Omental fat pad (tissue), 4 donors: ENCODE data around the gene HTR2C. TPM values are rescaled to one million over a fixed set of nuclear protein-coding genes. Genes with fewer than 3 reads are reported as not detected.
A peak's percentile ranks its signal among the peaks of the same experiment; 100 is the strongest.
"Not testable (repeated sequence)": the region's sequence is repeated elsewhere in the genome, so short reads cannot be mapped to it uniquely, and the experiment has no call there.

Experiments
- ATAC-seq: fragments of 150-250 bp; one replicate; pipeline ENCODE4 v1.9.1; 2016; ENCODE audit warnings: mild to moderate bottlenecking, moderate library complexity; ENCODE audit not compliant: low FRiP score
- DNase-seq: peaks from one replicate; pipeline ENCODE4 v3.0.0-alpha.2; 2019; ENCODE audit warnings: low spot score
- total RNA-seq, 4 donors: library from RNA; depleted of rRNA; stranded (reverse); fragments of >200 nt; gene quantifications; one replicate each; pipeline ENCODE4 v1.1.0, GENCODE V29; 2016
- TF ChIP-seq, protein P1 (sequence below), 3 donors: fragments of 450-650 bp; IDR thresholded peaks; one replicate each; pipeline ENCODE4 v1.5.1; 2016 to 2017; ENCODE audit warnings: antibody characterized with exemption in 3 of 3, mild to moderate bottlenecking in 3 of 3, moderate library complexity in 2 of 3

The HTR2C gene
- total RNA-seq, 4 donors from 2014 or later = not detected

- TF ChIP-seq, protein P1, sequence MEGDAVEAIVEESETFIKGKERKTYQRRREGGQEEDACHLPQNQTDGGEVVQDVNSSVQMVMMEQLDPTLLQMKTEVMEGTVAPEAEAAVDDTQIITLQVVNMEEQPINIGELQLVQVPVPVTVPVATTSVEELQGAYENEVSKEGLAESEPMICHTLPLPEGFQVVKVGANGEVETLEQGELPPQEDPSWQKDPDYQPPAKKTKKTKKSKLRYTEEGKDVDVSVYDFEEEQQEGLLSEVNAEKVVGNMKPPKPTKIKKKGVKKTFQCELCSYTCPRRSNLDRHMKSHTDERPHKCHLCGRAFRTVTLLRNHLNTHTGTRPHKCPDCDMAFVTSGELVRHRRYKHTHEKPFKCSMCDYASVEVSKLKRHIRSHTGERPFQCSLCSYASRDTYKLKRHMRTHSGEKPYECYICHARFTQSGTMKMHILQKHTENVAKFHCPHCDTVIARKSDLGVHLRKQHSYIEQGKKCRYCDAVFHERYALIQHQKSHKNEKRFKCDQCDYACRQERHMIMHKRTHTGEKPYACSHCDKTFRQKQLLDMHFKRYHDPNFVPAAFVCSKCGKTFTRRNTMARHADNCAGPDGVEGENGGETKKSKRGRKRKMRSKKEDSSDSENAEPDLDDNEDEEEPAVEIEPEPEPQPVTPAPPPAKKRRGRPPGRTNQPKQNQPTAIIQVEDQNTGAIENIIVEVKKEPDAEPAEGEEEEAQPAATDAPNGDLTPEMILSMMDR (IDR thresholded peaks at IDR 0.05) = no peak
- ATAC-seq = no peak
- no peak for DNase-seq
These were observed 1.3 kb downstream of the HTR2C start for GRCh38 chrX:114584983-114585842.

- ATAC-seq (no peak), DNase-seq (no peak)
- TF ChIP-seq, protein P1 (IDR thresholded peaks at IDR 0.05) = no peak
These were observed 7.2 kb downstream of the HTR2C start for GRCh38 chrX:114591121-114591520.

GRCh38 chrX:114599305-114599704 is 15.4 kb downstream of the HTR2C start:
- TF ChIP-seq, protein P1 (IDR thresholded peaks at IDR 0.05) = no peak
- no peak for DNase-seq
- ATAC-seq = no peak

- DNase-seq (no peak), ATAC-seq (no peak)
- TF ChIP-seq, protein P1 (IDR thresholded peaks at IDR 0.05) = no peak
These were observed 16.0 kb downstream of the HTR2C start for GRCh38 chrX:114599911-114600310.

DNA sequence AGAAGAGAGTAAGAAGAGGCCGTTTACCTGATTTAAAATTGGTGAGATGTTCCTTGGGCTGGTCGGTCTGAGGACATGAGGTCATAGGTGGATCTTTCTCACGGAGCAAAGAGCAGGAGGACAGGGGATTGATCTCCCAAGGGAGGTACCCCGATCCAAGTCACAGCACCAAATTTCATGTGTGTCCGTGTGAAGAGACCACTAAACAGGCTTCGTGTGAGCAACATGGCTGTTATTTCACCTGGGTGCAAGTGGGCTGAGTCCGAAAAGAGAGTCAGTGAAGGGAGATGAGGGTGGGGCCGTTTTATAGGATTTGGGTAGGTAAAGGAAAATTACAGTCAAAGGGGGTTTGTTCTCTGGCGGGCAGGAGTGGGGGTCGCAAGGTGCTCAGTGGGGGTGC is 22.7 kb downstream of the HTR2C start:
- ATAC-seq = not testable (repeated sequence)

DNA sequence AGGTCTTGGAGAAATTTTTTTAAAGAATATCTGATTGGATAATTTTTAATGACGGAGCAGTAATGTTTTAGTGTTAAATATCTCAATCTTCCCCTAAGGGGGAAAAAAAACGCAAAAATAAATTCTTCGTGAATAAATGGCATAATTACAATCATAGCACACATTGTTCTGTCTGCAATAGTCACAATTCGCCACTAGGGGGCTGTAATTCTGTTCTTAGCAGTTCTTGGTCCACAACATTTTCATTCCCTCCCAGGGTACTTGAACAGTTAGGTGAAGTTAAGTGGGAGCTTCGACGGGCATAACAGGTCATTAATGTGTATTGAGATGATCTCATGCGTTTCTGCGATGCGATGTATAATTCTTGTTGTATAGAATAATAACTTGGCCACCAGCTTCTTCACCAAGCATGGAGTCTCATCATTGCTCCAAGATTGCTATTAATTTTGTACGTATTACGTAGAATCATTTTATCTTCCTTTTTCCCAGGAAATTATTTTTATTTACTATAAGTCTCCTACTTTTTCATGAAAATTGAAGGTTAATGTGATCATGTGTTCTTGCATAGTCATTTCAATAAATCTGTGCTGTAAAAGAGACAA is 27.2 kb downstream of the HTR2C start:
- TF ChIP-seq, protein P1 (IDR thresholded peaks at IDR 0.05) = peak in 1 of 3 donors; percentile 64
- DNase-seq = no peak
- ATAC-seq = no peak

More for the DNA sequence above, 22.7 kb downstream of the HTR2C start:
- not testable (repeated sequence) for DNase-seq

GRCh38 chrX:114615765-114616164 is 31.9 kb downstream of the HTR2C start:
- TF ChIP-seq, protein P1 (IDR thresholded peaks at IDR 0.05) = no peak
- DNase-seq (no peak), ATAC-seq (no peak)
